ENCODE results near the gene MCOLN1.

Gene MCOLN1

DNA sequence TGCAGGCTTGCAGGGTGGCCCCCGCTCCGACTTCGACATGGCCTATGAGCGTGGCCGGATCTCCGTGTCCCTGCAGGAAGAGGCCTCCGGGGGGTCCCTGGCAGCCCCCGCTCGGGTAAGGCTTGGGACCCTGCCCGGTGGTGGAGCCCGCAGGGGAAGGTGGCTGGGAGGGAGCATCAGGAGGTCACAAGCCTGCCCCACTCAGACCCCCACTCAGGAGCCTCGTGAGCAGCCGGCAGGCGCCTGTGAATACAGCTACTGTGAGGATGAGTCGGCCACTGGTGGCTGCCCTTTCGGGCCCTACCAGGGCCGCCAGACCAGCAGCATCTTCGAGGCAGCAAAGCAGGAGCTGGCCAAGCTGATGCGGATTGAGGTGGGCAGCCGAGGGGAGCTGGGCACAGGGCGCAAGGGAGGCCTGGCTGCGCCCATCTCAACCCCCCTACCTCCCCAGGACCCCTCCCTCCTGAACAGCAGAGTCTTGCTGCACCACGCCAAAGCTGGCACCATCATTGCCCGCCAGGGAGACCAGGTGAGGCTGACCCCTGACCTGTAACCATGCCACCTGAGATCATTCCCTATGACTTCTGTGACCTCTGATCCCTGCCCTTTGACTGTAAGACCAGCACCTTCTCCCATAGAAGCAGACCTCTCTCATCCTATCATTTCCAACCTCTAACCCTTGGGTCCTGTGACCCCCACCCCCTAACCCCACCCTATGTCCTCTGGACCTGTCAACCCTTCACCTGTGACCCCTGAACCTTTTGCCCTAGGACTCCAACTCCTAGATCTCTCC lies 20.3 kb downstream of the MCOLN1 start:
- DNase-seq (ENCODE audit: low read depth in 2 of 2): no peak

- no peak for DNase-seq (ENCODE audit: low read depth in 2 of 2)
These were observed 22.2 kb downstream of the MCOLN1 start for GRCh38 chr19:7544626-7545025.

GRCh38 chr19:7545300-7545699 lies 22.9 kb downstream of the MCOLN1 start:
- DNase-seq (ENCODE audit: low read depth in 2 of 2): no peak

DNA sequence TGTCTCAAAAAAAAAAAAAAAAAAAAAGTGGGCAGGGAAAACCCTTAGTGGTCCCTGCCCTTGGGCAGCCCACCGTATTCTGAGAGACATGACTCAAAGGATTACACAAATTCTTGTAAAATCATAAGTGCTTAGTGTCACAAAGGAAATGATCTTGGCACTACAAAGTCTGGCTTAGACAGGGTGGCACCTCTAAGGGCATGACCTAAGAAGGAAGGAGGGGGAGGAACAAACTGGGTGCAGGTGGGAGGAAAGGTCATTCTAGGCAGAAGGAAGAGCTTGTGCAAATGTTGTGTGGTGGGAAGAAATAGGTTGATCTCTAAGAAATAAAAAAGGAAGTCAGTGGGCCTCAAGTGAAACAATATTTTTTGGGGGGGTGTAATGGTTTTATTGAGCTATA lies 23.5 kb downstream of the MCOLN1 start:
- no peak for DNase-seq (ENCODE audit: low read depth in 2 of 2)

DNA sequence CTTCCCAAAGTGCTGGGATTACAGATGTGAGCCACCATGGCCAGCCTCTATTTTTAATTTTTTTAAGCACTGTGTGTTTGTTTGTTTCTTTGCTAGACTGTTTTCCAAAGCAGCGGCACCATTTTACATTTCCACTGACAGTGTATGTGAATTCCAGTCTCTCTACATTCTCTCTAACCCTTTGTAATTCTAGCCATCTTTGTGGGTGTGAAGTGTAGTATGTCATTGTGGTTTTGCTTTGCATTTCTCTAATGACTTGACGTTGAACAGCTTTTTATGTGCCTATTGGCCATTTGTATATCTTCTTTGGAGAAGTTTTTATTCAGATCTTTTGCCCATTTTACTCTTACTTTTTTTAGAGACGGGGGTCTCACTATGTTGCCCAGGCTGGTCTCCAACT lies 24.7 kb downstream of the MCOLN1 start:
- no peak for DNase-seq (ENCODE audit: low read depth in 2 of 2)

- DNase-seq (ENCODE audit: low read depth in 2 of 2): no peak
These were observed 27.2 kb downstream of the MCOLN1 start for GRCh38 chr19:7549429-7550148.

- DNase-seq (ENCODE audit: low read depth in 2 of 2): no peak
These were observed 27.8 kb downstream of the MCOLN1 start for GRCh38 chr19:7550169-7550770.

DNA sequence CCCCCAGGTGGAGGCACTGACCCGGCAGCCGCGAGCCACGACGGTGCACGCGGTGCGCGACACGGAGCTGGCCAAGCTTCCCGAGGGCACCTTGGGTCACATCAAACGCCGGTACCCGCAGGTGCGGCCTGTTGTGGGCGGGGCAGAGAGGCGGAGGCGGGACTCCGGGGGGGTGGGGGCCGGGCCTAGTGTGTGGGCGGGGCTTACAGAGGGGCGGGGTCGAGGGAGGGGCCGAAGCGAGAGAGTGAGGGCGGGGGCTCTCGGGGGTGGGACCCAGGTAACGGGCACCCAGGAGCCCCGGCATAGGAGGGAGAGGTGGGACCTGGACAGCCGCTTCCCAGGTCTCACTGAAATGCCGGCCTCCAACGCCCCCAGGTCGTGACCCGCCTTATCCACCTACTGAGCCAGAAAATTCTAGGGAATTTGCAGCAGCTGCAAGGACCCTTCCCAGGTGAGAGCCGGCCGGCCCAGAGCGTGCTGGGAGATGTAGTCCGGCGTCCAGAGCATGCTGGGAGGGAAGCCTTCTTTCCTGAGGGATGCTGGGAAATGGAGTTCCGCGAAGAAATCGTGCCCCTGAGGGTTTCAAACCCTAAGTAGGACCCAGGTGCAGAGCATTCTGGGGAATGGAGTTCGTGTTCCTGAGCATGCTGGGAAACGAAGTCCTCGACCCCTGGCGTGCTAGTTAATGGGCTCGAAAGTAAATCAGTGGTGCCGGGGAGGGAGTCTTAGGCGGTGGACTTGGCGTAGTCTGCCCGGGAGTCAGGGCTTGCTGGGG lies 28.8 kb downstream of the MCOLN1 start:
- no peak for DNase-seq (ENCODE audit: low read depth in 2 of 2)

- no peak for DNase-seq (ENCODE audit: low read depth in 2 of 2)
These were observed 30.4 kb downstream of the MCOLN1 start for GRCh38 chr19:7552781-7553180.

GRCh38 chr19:7554565-7554964 lies 32.1 kb downstream of the MCOLN1 start:
- no peak for DNase-seq (ENCODE audit: low read depth in 2 of 2)

GRCh38 chr19:7554990-7555864 lies 32.8 kb downstream of the MCOLN1 start:
- DNase-seq (ENCODE audit: low read depth in 2 of 2): no peak

DNA sequence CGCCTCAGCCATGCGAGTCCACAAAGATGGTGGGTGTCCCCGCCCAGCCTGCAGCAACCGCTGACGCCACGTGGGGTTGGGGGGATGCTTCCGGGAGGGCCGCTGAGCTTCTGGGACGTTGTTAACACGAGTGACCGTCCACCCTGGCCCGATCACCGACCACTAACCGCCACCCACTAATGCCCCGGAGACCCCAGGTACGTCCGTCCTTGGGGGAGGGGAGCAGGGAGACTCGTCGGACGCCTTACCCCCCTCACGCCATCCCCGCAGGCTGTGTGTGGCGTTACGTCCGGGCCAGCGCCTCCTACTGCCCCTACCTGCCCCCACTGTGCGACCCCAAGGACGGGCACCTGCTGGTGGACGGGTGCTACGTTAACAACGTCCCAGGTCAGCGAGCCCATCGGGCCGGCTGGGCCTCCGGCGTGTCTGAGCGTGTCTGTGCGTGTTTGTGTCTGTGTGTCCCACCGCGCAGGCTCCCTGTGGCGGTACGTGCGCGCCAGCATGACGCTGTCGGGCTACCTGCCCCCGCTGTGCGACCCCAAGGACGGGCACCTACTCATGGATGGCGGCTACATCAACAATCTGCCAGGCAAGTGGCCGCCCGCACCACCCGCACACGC lies 34.4 kb downstream of the MCOLN1 start:
- no peak for DNase-seq (ENCODE audit: low read depth in 2 of 2)

DNA sequence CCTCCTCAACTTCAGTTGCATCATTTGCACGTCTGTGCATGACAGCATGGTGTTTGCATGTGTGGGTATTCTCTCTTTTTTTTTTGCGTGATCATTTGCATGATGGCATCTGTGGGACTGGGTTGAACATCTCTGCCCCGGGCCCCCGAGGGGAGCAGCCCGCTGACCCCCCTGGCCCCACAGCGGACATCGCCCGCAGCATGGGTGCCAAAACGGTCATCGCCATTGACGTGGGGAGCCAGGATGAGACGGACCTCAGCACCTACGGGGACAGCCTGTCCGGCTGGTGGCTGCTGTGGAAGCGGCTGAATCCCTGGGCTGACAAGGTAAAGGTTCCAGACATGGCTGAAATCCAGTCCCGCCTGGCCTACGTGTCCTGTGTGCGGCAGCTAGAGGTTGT lies 36.2 kb downstream of the MCOLN1 start:
- no peak for DNase-seq (ENCODE audit: low read depth in 2 of 2)

DNA sequence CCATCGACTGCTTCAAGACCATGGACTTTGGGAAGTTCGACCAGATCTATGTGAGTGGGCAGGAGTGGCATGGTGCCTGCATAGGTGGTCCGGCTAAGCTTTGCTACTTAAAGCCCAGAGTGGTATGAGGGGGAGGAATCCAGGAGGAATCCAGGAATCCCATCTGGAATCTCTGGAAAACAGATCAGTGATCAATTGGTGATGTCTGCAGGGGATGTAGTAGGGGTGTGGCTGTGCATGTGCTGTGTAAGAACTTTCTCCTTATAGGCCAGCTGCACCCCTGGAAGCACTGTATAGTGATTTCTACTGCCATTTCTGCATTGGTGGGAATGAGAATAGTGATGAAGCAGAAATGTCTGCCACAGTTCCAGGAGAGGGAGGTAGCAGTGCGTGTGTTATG lies 36.7 kb downstream of the MCOLN1 start:
- no peak for DNase-seq (ENCODE audit: low read depth in 2 of 2)

- no peak for DNase-seq (ENCODE audit: low read depth in 2 of 2)
These were observed 37.8 kb downstream of the MCOLN1 start for GRCh38 chr19:7560255-7560654.

DNA sequence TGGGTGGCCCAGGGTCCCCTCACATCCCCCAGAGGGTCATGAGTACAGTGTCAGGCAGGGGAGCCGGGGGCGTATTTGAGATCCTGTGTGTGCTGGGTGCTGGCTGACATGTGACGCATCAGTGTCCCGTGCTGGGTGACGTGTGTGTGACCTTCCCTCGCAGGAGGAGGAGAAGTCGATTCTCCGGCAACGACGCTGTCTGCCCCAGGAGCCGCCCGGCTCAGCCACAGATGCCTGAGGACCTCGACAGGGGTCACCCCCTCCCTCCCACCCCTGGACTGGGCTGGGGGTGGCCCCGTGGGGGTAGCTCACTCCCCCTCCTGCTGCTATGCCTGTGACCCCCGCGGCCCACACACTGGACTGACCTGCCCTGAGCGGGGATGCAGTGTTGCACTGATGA lies 38.9 kb downstream of the MCOLN1 start:
- DNase-seq (ENCODE audit: low read depth in 2 of 2): no peak

GRCh38 chr19:7562646-7563393 lies 40.4 kb downstream of the MCOLN1 start:
- no peak for DNase-seq (ENCODE audit: low read depth in 2 of 2)

DNA sequence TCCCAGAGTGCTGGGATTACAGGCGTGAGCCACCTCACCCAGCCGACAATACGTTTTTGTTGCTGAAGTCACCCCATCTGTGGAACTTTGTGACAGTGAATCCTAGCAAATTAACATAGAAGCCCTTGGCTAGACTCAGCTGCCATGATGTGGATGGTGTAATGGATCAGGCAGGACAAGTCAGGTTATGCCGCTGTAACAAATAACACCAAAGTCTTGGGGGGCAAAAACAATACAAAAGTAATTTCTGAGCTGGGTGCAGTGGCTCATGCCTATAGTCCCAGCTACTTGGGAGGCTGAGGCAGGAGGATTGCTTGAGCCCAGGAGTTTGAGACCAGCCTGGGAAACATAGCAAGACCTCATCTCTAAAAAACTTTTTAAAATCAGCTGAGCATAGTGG lies 42.4 kb downstream of the MCOLN1 start:
- no peak for DNase-seq (ENCODE audit: low read depth in 2 of 2)

DNA sequence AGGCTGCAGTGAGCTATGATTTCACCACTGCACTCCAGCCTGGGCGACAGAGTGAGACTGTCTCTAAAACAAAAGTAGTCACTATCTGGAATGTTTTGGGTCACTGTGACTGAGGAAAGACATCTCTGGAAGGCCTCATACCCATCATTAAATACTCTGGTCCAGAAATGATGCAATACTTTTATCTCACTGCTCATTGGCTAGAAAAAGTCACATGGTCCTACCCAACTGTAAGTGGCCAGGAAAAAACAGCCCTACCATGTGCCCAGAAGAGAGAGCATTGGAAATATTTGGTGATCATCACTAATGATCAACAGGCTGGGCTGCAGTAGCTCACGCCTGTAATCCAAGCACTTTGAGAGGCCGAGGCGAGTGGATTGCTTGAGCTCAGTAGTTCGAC lies 42.9 kb downstream of the MCOLN1 start:
- no peak for DNase-seq (ENCODE audit: low read depth in 2 of 2)

DNA sequence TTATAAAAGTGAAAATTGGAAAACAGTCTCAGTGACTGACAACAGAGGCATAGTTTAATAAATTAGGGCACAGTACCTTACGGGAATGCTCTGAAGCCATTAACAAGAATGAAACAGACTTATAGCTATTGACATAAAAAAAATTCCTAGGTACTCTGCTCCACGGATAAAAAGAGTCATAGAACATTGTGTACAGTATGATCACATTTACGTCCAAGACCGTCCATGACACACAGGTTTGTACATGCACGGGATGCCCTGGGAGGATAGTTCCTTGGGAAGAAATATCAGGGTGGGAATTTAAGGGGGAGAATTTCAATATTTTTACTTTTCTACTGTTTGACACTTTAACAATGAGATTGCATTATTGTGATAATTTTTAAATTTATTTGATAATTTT lies 48.3 kb downstream of the MCOLN1 start:
- DNase-seq (ENCODE audit: low read depth in 2 of 2): no peak

Measured in fibroblast of skin of left quadriceps (primary cell).